T-helper 9 cell (primary cell): ENCODE data around the gene CNIH2.

Source experiments
- DNase-seq: peaks from one replicate; pipeline ENCODE4 v3.0.0-alpha.2; 2020

CNIH2 gene

GRCh38 chr11:66333220-66333877 is 55.4 kb downstream of the CNIH2 start:
- no peak for DNase-seq
